Panc1 (cell line): ENCODE measurements around the gene RNASE9.

ENCODE experiments used
- CTCF ChIP-seq: fragments of 450-650 bp; IDR thresholded peaks from 2 replicates; pipeline ENCODE4 v1.5.1; 2017; ENCODE audit warnings: mild to moderate bottlenecking
- POLR2AphosphoS5 ChIP-seq: IDR thresholded peaks from 2 replicates; pipeline ENCODE4 v1.6.1; 2012; ENCODE audit warnings: mild to moderate bottlenecking, low read depth, low read length, moderate library complexity
- REST ChIP-seq, 2 experiments: IDR thresholded peaks; 2 replicates each; pipeline ENCODE4 v1.6.1; 2011 to 2012; ENCODE audit warnings: low read depth in 2 of 2, control low read depth in 1 of 2, low read length in 1 of 2, mild to moderate bottlenecking in 1 of 2, moderate library complexity in 1 of 2; ENCODE audit not compliant: insufficient read depth in 1 of 2
- TCF7L2 ChIP-seq: IDR thresholded peaks from 2 replicates; pipeline ENCODE4 v1.6.1; 2011; ENCODE audit warnings: mild to moderate bottlenecking, low read depth, low read length, inconsistent platforms

- TF ChIP-seq CTCF (no peak), POLR2AphosphoS5 (no peak), TCF7L2 (no peak), REST (IDR thresholded peaks at IDR 0.05; ENCODE audit: insufficient read depth in 1 of 2, low read depth in 2 of 2, low read length in 1 of 2) (no peak)
These were observed 9.2 kb downstream of the RNASE9 start for GRCh38 chr14:20551606-20552005.
